ENCODE results near the gene EHBP1L1. TPM values are rescaled to one million over a fixed set of nuclear protein-coding genes. Genes with fewer than 3 reads are reported as not detected.

The EHBP1L1 gene
- total and polyA plus RNA-seq, 2 of the 13 experiments (the other 11 are each of a cell fraction or from before 2014, with no cell fraction given), result 8.3 to 10.6 TPM

- CTCF ChIA-PET (ENCODE audit: low intra/inter-chr PET ratio, low total read pairs), result interaction anchor here (1.9 to 2.3 kb wide), 2 partner anchors 11 to 17 kb away, joined by 4 to 8 read pairs; partner anchors contain the start of gene ZNRD2
- no peak overlapping the region for H2AFZ ChIP-seq (ENCODE audit: low read length)
- POLR2A ChIA-PET, result interaction anchor here (0.9 to 2.6 kb wide), 15 partner anchors 8 to 133 kb away, joined by 3 to 22 read pairs (median 6); partner anchors contain the start of genes MALAT1, NEAT1, PCNX3 and SCYL1
- H3K9me3 ChIP-seq (ENCODE audit: low read length), result no peaks in the 10 kb centered on the region
- H3K79me2 ChIP-seq (ENCODE audit: insufficient read depth, low read length), result peaks cover 8% of the 10 kb centered on the region
- TF ChIP-seq ZNF362 (CRISPR knock-in tag; IDR thresholded peaks at IDR 0.05; ENCODE audit: borderline replicate concordance), result 0 out of 2 replicates have a peak, but pooled peaks have one; percentile 8
- TF ChIP-seq ZNF691 (CRISPR knock-in tag; IDR thresholded peaks at IDR 0.05; ENCODE audit: borderline replicate concordance, low read depth), result peak; percentile 26; the same call in 1 of the 2 replicates
- peak; percentile 29; the same call in 1 of the 2 replicates for TF ChIP-seq ZNF891 (CRISPR knock-in tag; IDR thresholded peaks at IDR 0.05)
- no peak for TF ChIP-seq XBP1 (CRISPR knock-in tag; IDR thresholded peaks at IDR 0.05)
- no peak for TF ChIP-seq HOXA7 (CRISPR knock-in tag; IDR thresholded peaks at IDR 0.05)
- TF ChIP-seq HIC2 (CRISPR knock-in tag; IDR thresholded peaks at IDR 0.05; ENCODE audit: low read depth), result 0 out of 2 replicates have a peak, but pooled peaks have one; percentile 45
- TF ChIP-seq NFKB2 (CRISPR knock-in tag; IDR thresholded peaks at IDR 0.05; ENCODE audit: borderline replicate concordance), result 0 out of 2 replicates have a peak, but pooled peaks have one; percentile 4
- TF ChIP-seq ZNF335 (CRISPR knock-in tag; IDR thresholded peaks at IDR 0.05), result no peak
- TF ChIP-seq ERF (CRISPR knock-in tag; IDR thresholded peaks at IDR 0.05), result no peak
- TF ChIP-seq ZZZ3 (CRISPR knock-in tag; IDR thresholded peaks at IDR 0.05; ENCODE audit: borderline replicate concordance), result 0 out of 2 replicates have a peak, but pooled peaks have one; percentile 12
- peak; percentile 6; the same call in 1 of the 2 replicates for TF ChIP-seq ZBTB38 (CRISPR knock-in tag; IDR thresholded peaks at IDR 0.05)
- 0 out of 2 replicates have a peak, but pooled peaks have one; percentile 40 for TF ChIP-seq DZIP1 (CRISPR knock-in tag; IDR thresholded peaks at IDR 0.05)
- BruUV-seq (replicated peaks), result no TSS peak
- H3K36me3 ChIP-seq (replicated peaks in 1 of 2; ENCODE audit: control insufficient read depth in 1 of 2, insufficient read depth in 2 of 2, low read length in 2 of 2), result peaks cover 3 to 11% of the 10 kb centered on the region in 2 experiments; a peak in 2 of 5 replicates
- H3K9ac ChIP-seq (ENCODE audit: insufficient read depth, low read depth, low read length), result no peak overlapping the region
- H3K4me3 ChIP-seq (replicated peaks in 1 of 3; ENCODE audit: insufficient read depth in 1 of 3, low read depth in 2 of 3, low read length in 3 of 3), result no peak overlapping the region
- intact Hi-C loops (cut with micrococcal nuclease; ENCODE audit: unreplicated experiment), result no loop called here
- 71% methylated on average over 4 of the region's 9 CpGs for WGBS (ENCODE audit: low lambda C conversion rate)
- FAIRE-seq, result no peak
- H3K4me1 ChIP-seq (ENCODE audit: insufficient read depth, low read length), result peaks cover 57% of the 10 kb centered on the region
- no peak for ATAC-seq
- H3K4me2 ChIP-seq (ENCODE audit: low read depth, low read length), result no peak overlapping the region
- DNase-seq (ENCODE audit: low spot score), result no peak
- no peaks in the 10 kb centered on the region for H3K27me3 ChIP-seq (ENCODE audit: control insufficient read depth in 1 of 2, insufficient read depth in 2 of 2, low read length in 2 of 2)
- in situ Hi-C loops (cut with HindIII; ENCODE audit: extremely low pct_ligation_motif_present, low pct_unique_long_range_greater_than_20kb), result loop anchor here (10.0 kb wide), 1 partner anchor 302 kb away; the partner anchor contains the start of gene CFL1
- H4K20me1 ChIP-seq (ENCODE audit: insufficient read depth, low read length), result peaks cover 10% of the 10 kb centered on the region; the same call in 1 of the 2 replicates
- peak overlapping the region; percentile 70 for H3K27ac ChIP-seq (ENCODE audit: extremely low read length, insufficient read depth, low read length)
Measured at GRCh38 chr11:65552388-65552951, 23.4 kb upstream of the EHBP1L1 start.

Measured in HepG2 (cell line).